CD14-positive monocyte (primary cell): ENCODE results near the gene DPYD. TPM values are rescaled to one million over a fixed set of nuclear protein-coding genes. Genes with fewer than 3 reads are reported as not detected.

ENCODE experiments used
- DNase-seq, 3 donors: peaks; one replicate each; pipeline ENCODE4 v3.0.0-alpha.2; 2011 to 2022
- H2AFZ ChIP-seq: 2 replicates; pipeline ENCODE4 v1.6.0; 2012; ENCODE audit warnings: mild to moderate bottlenecking, low read depth, low read length, inconsistent platforms; ENCODE audit not compliant: insufficient read depth, poor library complexity, severe bottlenecking
- H3K27ac ChIP-seq, 2 donors: 1 replicate in 1 of 2; 2 replicates in 1 of 2; pipeline ENCODE4 v1.5.1; 2012 to 2013; ENCODE audit warnings: low read length in 2 of 2, control low read depth in 1 of 2, inconsistent platforms in 1 of 2, low read depth in 1 of 2, mild to moderate bottlenecking in 1 of 2
- H3K27me3 ChIP-seq, 2 donors: one replicate each; pipeline versions ENCODE4 v1.6.0 to v1.6.1; 2011 to 2013; ENCODE audit warnings: low read length in 2 of 2; ENCODE audit not compliant: control insufficient read depth in 2 of 2, insufficient read depth in 2 of 2
- H3K36me3 ChIP-seq, 2 donors: replicated peaks in 1 of 2; 1 replicate in 1 of 2; 2 replicates in 1 of 2; pipeline versions ENCODE4 v1.5.1 to v1.6.1; 2012 to 2013; ENCODE audit warnings: low read length in 2 of 2, control low read depth in 1 of 2, inconsistent platforms in 1 of 2, mild to moderate bottlenecking in 1 of 2; ENCODE audit not compliant: insufficient read depth in 2 of 2, control insufficient read depth in 1 of 2
- H3K4me1 ChIP-seq, 2 donors: 1 replicate in 1 of 2; 2 replicates in 1 of 2; pipeline versions ENCODE4 v1.5.1 to v1.6.1; 2012 to 2013; ENCODE audit warnings: low read length in 2 of 2, control low read depth in 1 of 2, inconsistent platforms in 1 of 2, mild to moderate bottlenecking in 1 of 2, moderate library complexity in 1 of 2; ENCODE audit not compliant: insufficient read depth in 2 of 2, control insufficient read depth in 1 of 2
- H3K4me2 ChIP-seq: replicated peaks from 2 replicates; pipeline ENCODE3; 2012; ENCODE audit warnings: low read length, moderate library complexity, mild to moderate bottlenecking; ENCODE audit not compliant: poor library complexity, severe bottlenecking; ENCODE audit errors: extremely low read depth
- H3K4me3 ChIP-seq, 3 experiments: fragments of 200-600 bp in 1 of 3; sonication (generic) in 1 of 3; replicated peaks in 1 of 3; 1 replicate in 2 of 3; 2 replicates in 1 of 3; pipeline ENCODE4 v1.5.1; 2011 to 2013; ENCODE audit warnings: low read length in 3 of 3, mild to moderate bottlenecking in 3 of 3, control low read depth in 2 of 3, low read depth in 2 of 3, inconsistent platforms in 1 of 3, moderate library complexity in 1 of 3
- H3K79me2 ChIP-seq: 2 replicates; pipeline ENCODE4 v1.6.0; 2012; ENCODE audit warnings: mild to moderate bottlenecking, control low read depth, inconsistent platforms, low read length, moderate library complexity; ENCODE audit not compliant: insufficient read depth
- H3K9ac ChIP-seq: 2 replicates; pipeline ENCODE4 v1.6.0; 2017; ENCODE audit warnings: low read length, mild to moderate bottlenecking; ENCODE audit not compliant: insufficient read depth, poor library complexity, severe bottlenecking
- H3K9me3 ChIP-seq, 2 donors: replicated peaks in 1 of 2; 1 replicate in 1 of 2; 2 replicates in 1 of 2; pipeline versions ENCODE4 v1.5.1 to v1.6.1; 2012 to 2013; ENCODE audit warnings: low read length in 2 of 2, control low read depth in 1 of 2; ENCODE audit not compliant: control insufficient read depth in 1 of 2, insufficient read depth in 1 of 2
- H4K20me1 ChIP-seq: 2 replicates; pipeline ENCODE4 v1.6.0; 2012; ENCODE audit warnings: mild to moderate bottlenecking, low read length, control low read depth, moderate library complexity; ENCODE audit not compliant: insufficient read depth
- H3K27ac Mint-ChIP-seq, 7 donors: one replicate each; pipeline ENCODE4 v1.8.0; 2020; ENCODE audit warnings: mild to moderate bottlenecking in 7 of 7, mixed read lengths in 7 of 7, moderate library complexity in 6 of 7, inconsistent platforms in 2 of 7
- H3K27me3 Mint-ChIP-seq, 3 donors: one replicate each; pipeline ENCODE4 v1.8.0; 2021 to 2022; ENCODE audit warnings: low read depth in 3 of 3, mild to moderate bottlenecking in 3 of 3, mixed read lengths in 3 of 3, moderate library complexity in 3 of 3, inconsistent platforms in 1 of 3
- H3K36me3 Mint-ChIP-seq, 2 donors: one replicate each; pipeline ENCODE4 v1.8.0; 2020; ENCODE audit warnings: mixed read lengths in 2 of 2, inconsistent platforms in 1 of 2, mild to moderate bottlenecking in 1 of 2
- H3K4me1 Mint-ChIP-seq: one replicate; pipeline ENCODE4 v1.8.0; 2020; ENCODE audit warnings: mild to moderate bottlenecking, mixed read lengths
- H3K4me3 Mint-ChIP-seq, 2 donors: one replicate each; pipeline ENCODE4 v1.8.0; 2020; ENCODE audit warnings: mild to moderate bottlenecking in 2 of 2, mixed read lengths in 2 of 2, moderate library complexity in 1 of 2
- H3K9me3 Mint-ChIP-seq, 7 donors: one replicate each; pipeline ENCODE4 v1.8.0; 2020 to 2022; ENCODE audit warnings: mixed read lengths in 7 of 7, mild to moderate bottlenecking in 6 of 7, moderate library complexity in 6 of 7, inconsistent platforms in 2 of 7
- WGBS: methylation state at CpG from one replicate; pipeline ENCODE4 v1.1.5; 2013; ENCODE audit warnings: missing lambda C conversion rate; ENCODE audit not compliant: insufficient coverage; 5-methylcytosine and 5-hydroxymethylcytosine counted together
- intact Hi-C, 2 donors: fragments of 100-400 bp; cut with micrococcal nuclease; formaldehyde crosslinking; loops; one replicate each; pipeline versions ENCODE4 v1.15.0 to v1.15.1; 2023
- polyA plus RNA-seq, 3 donors: library from polyadenylated mRNA; depleted of rRNA in 1 of 3; unstranded in 2 of 3; stranded (reverse) in 1 of 3; fragments of 300-500 nt in 2 of 3; fragments of >200 nt in 1 of 3; fragmentation: Illumina TruSeq in 2 of 3; gene quantifications; 1 replicate in 2 of 3; 2 replicates in 1 of 3; pipeline ENCODE4 v1.2.3, GENCODE V29; 2012 to 2021
- TF ChIP-seq, protein P1 (sequence below): fragments of 200-600 bp; IDR thresholded peaks from one replicate; pipeline ENCODE4 v1.8.0; 2022; ENCODE audit warnings: antibody characterized with exemption, mild to moderate bottlenecking

Gene DPYD
- polyA plus RNA-seq, 3 donors: 87.6 to 171 (median 144) TPM

DNA sequence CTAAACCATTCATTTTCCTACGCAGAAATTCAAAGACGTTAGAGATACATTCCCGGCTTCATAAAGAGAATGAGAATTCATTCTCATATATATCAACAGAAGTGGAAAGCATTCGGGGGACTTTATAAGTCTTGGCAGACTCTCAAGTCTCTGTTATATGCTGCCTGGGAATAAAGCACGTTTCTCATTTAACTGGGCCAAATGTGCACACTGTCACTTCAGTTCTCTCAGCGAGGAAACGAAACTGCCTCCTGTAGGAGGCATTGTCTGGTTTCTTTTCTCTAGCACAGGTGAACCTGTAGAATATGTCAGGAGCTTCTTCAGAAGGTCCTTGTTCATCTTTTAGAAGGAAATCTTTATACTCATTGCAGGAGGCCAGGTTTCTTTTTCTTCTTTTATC lies 831.7 kb downstream of the DPYD start:
- H3K4me1 ChIP-seq: no peaks in the 10 kb centered on the region
- H3K9me3 ChIP-seq: no peaks in the 10 kb centered on the region
- no peak overlapping the region for H3K4me3 Mint-ChIP-seq
- H3K27ac Mint-ChIP-seq: peak overlapping the region in 1 of 7 donors; percentile 53
- DNase-seq: no peak
- H3K79me2 ChIP-seq: no peaks in the 10 kb centered on the region
- H3K36me3 Mint-ChIP-seq: peaks cover 34 to 49% of the 10 kb centered on the region in 2 donors
- TF ChIP-seq, protein P1, sequence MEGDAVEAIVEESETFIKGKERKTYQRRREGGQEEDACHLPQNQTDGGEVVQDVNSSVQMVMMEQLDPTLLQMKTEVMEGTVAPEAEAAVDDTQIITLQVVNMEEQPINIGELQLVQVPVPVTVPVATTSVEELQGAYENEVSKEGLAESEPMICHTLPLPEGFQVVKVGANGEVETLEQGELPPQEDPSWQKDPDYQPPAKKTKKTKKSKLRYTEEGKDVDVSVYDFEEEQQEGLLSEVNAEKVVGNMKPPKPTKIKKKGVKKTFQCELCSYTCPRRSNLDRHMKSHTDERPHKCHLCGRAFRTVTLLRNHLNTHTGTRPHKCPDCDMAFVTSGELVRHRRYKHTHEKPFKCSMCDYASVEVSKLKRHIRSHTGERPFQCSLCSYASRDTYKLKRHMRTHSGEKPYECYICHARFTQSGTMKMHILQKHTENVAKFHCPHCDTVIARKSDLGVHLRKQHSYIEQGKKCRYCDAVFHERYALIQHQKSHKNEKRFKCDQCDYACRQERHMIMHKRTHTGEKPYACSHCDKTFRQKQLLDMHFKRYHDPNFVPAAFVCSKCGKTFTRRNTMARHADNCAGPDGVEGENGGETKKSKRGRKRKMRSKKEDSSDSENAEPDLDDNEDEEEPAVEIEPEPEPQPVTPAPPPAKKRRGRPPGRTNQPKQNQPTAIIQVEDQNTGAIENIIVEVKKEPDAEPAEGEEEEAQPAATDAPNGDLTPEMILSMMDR: no peak
- intact Hi-C loops: no loop called here
- H3K4me1 Mint-ChIP-seq: no peaks in the 10 kb centered on the region
- H3K4me2 ChIP-seq: no peak overlapping the region
- peaks cover 0 to 5% (median 0%) of the 10 kb centered on the region in 3 donors for H3K27me3 Mint-ChIP-seq
- H4K20me1 ChIP-seq: peaks cover 5% of the 10 kb centered on the region
- 100% methylated on average over 2 of the region's 7 CpGs for WGBS
- H2AFZ ChIP-seq: no peak overlapping the region
- no peak overlapping the region for H3K9ac ChIP-seq
- peaks cover 14 to 44% of the 10 kb centered on the region in 2 donors for H3K36me3 ChIP-seq
- H3K27me3 ChIP-seq: no peaks in the 10 kb centered on the region
- no peak overlapping the region for H3K27ac ChIP-seq
- no peak overlapping the region for H3K4me3 ChIP-seq
- H3K9me3 Mint-ChIP-seq: no peaks in the 10 kb centered on the region

DNA sequence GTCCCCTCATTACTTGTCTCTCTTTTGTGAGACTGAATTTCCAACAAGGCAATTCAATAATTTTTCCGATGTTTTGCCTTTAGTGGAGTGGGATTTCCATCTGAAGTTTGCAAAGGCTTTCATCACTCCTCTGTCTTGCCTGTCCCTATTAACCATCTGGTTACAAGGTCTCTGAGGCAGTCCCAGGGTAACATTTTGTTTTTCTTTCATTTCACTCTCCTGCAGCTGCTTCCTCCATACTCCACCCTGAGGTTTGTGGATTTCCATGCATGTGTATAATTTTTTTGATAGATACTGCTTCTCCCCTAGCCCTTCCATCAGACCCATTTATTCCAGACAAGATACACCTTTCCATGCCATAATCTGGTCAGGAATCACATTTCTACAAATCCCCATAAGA lies 832.4 kb downstream of the DPYD start:
- no peaks in the 10 kb centered on the region for H3K4me1 ChIP-seq
- DNase-seq: no peak
- Mint-ChIP-seq H3K9me3 (no peaks in the 10 kb centered on the region), H3K27me3 (peaks cover 0 to 5% (median 0%) of the 10 kb centered on the region in 3 donors), H3K36me3 (peaks cover 37 to 52% of the 10 kb centered on the region in 2 donors), H3K27ac (peak overlapping the region in 2 of 7 donors; percentile 4 to 64), H3K4me3 (no peak overlapping the region), H3K4me1 (no peaks in the 10 kb centered on the region)
- H3K36me3 ChIP-seq: peaks cover 7 to 37% of the 10 kb centered on the region in 2 donors
- H3K79me2 ChIP-seq: no peaks in the 10 kb centered on the region
- intact Hi-C loops: no loop called here
- no peak overlapping the region for H3K4me3 ChIP-seq
- no peaks in the 10 kb centered on the region for H3K9me3 ChIP-seq
- H3K27me3 ChIP-seq: no peaks in the 10 kb centered on the region
- H2AFZ ChIP-seq: no peak overlapping the region
- WGBS: no CpG with 5 or more reads among the region's 1 CpG
- H3K4me2 ChIP-seq: no peak overlapping the region
- H4K20me1 ChIP-seq: peaks cover 5% of the 10 kb centered on the region
- TF ChIP-seq, protein P1: no peak
- no peak overlapping the region for H3K9ac ChIP-seq
- no peak overlapping the region for H3K27ac ChIP-seq
